ENCODE measurements around the gene PTPN1. TPM values are rescaled to one million over a fixed set of nuclear protein-coding genes. Genes with fewer than 3 reads are reported as not detected.

The PTPN1 gene
- polyA plus RNA-seq, 4 donors: 6.5 to 18.0 (median 12.6) TPM

- Histone ChIP-seq H3K9me3 (ENCODE audit: control insufficient read depth in 2 of 2, insufficient read depth in 1 of 2, low read depth in 1 of 2, low read length in 1 of 2) (no peaks in the 10 kb centered on the region), H3K4me1 (ENCODE audit: control insufficient read depth in 3 of 3, insufficient read depth in 2 of 3, low read depth in 1 of 3, low read length in 2 of 3) (no peaks in the 10 kb centered on the region), H3K27me3 (ENCODE audit: control insufficient read depth in 3 of 3, insufficient read depth in 3 of 3, low read length in 3 of 3) (no peaks in the 10 kb centered on the region), H3K36me3 (ENCODE audit: control insufficient read depth in 3 of 3, insufficient read depth in 2 of 3, low read depth in 1 of 3, low read length in 3 of 3) (peaks cover 10 to 80% (median 20%) of the 10 kb centered on the region in 3 donors), H3K4me3 (ENCODE audit: low read depth in 1 of 3, low read length in 3 of 3) (no peak overlapping the region), H3K27ac (ENCODE audit: low read depth in 1 of 3, low read length in 2 of 3) (no peak overlapping the region)
- FAIRE-seq (no peak), DNase-seq (no peak)
- WGBS, 3 donors: 85 to 92% (median 90%) methylated on average over 10 of the region's 10 CpGs
Measured at GRCh38 chr20:50579511-50579910, 69.3 kb downstream of the PTPN1 start.

DNA sequence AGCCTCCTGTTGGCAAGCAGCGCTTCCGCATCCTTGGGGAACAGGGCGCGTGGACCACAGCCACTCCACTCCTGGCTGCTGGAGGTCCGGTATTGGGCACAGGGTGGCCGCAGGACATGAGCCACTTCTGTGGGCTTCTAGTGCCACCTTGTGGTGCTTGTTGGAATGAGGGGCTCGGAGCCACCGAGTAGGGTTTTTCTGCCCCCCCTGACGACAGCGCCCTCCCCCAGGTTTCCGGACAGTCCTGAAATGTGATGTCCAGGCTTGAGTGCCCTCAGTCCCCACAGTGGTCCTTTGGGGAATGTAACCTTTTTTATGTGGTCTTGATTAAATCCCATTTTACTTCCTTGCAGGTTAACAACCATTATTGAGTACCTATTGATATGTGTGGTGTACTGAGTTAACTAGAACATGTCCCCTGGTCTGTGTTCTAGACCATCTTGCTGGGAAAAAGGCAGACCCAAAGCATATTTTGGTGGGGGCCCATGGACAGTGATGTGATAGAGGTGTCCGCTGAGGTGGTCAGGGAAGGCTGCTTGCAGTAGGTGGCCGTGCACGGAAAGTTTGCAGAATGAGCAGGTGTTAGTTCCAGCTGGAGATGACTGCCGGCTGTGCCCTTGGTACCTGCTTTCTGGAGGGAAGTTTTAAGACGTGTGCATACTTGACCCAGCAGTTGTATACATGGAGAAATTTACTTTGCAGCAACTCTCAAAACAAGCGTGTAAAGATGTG lies 70.0 kb downstream of the PTPN1 start:
- H3K36me3 ChIP-seq (ENCODE audit: control insufficient read depth in 3 of 3, insufficient read depth in 2 of 3, low read depth in 1 of 3, low read length in 3 of 3): peaks cover 7 to 77% (median 24%) of the 10 kb centered on the region in 3 donors
- no peaks in the 10 kb centered on the region for H3K9me3 ChIP-seq (ENCODE audit: control insufficient read depth in 2 of 2, insufficient read depth in 1 of 2, low read depth in 1 of 2, low read length in 1 of 2)
- H3K4me3 ChIP-seq (ENCODE audit: low read depth in 1 of 3, low read length in 3 of 3): no peak overlapping the region
- WGBS, 3 donors: 56 to 62% (median 59%) methylated on average over 17 of the region's 17 CpGs
- H3K27me3 ChIP-seq (ENCODE audit: control insufficient read depth in 3 of 3, insufficient read depth in 3 of 3, low read length in 3 of 3): no peaks in the 10 kb centered on the region
- FAIRE-seq (no peak), DNase-seq (peak; percentile 38 to 58)
- H3K4me1 ChIP-seq (ENCODE audit: control insufficient read depth in 3 of 3, insufficient read depth in 2 of 3, low read depth in 1 of 3, low read length in 2 of 3): no peaks in the 10 kb centered on the region
- no peak overlapping the region for H3K27ac ChIP-seq (ENCODE audit: low read depth in 1 of 3, low read length in 2 of 3)

DNA sequence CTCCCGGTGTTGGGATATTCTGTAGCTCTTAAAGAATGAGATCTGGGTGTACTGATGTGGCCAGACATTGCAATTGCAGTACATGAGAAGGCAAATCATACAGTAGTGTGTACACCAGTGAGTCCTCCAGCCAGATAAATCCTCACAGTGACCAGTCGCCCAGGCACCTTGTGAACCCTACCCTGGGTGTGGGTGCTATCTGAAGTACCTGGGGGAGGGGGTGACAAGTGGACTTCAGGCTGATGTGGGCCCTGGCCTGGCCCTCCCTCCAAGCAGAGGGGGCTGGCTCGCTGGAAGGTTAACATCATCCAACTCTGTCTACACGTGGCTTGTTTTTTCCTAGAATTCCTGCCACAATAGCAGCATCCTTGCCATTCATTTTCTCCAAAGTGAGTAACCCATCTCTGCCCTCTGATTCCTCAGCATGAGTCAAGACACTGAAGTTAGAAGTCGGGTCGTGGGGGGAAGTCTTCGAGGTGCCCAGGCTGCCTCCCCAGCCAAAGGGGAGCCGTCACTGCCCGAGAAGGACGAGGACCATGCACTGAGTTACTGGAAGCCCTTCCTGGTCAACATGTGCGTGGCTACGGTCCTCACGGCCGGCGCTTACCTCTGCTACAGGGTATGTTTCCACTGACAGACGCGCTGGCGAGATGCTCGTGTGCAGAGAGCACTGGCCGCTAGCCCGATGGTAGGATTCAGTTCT lies 70.8 kb downstream of the PTPN1 start:
- FAIRE-seq: no peak
- no peaks in the 10 kb centered on the region for H3K27me3 ChIP-seq (ENCODE audit: control insufficient read depth in 3 of 3, insufficient read depth in 3 of 3, low read length in 3 of 3)
- H3K27ac ChIP-seq (ENCODE audit: low read depth in 1 of 3, low read length in 2 of 3): no peak overlapping the region
- no peaks in the 10 kb centered on the region for H3K9me3 ChIP-seq (ENCODE audit: control insufficient read depth in 2 of 2, insufficient read depth in 1 of 2, low read depth in 1 of 2, low read length in 1 of 2)
- no peak overlapping the region for H3K4me3 ChIP-seq (ENCODE audit: low read depth in 1 of 3, low read length in 3 of 3)
- peaks cover 10 to 76% (median 25%) of the 10 kb centered on the region in 3 donors for H3K36me3 ChIP-seq (ENCODE audit: control insufficient read depth in 3 of 3, insufficient read depth in 2 of 3, low read depth in 1 of 3, low read length in 3 of 3)
- H3K4me1 ChIP-seq (ENCODE audit: control insufficient read depth in 3 of 3, insufficient read depth in 2 of 3, low read depth in 1 of 3, low read length in 2 of 3): no peaks in the 10 kb centered on the region
- DNase-seq: no peak
- 94 to 96% (median 95%) methylated on average over 21 of the region's 21 CpGs for WGBS, 3 donors

DNA sequence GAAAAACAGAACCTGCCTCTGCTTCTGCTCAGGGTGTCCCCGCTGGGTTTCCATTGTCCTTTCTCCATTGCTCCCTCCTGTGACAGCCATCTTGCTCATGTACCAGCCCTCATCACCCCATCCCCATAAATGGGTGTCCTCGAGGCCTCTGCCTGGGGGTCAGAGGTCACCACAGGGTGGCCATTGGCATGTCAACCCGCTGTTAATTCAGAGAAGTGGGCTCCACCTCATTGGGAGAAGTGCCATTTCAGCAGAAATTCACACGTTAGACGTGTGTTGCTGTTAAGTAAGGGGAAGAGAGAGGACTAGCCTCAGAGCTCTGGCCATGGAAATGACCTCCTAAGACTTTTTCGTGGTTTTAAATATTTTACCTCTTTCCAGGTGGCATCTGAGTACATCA lies 71.9 kb downstream of the PTPN1 start:
- FAIRE-seq: no peak
- no peak overlapping the region for H3K27ac ChIP-seq (ENCODE audit: low read depth in 1 of 3, low read length in 2 of 3)
- H3K36me3 ChIP-seq (ENCODE audit: control insufficient read depth in 3 of 3, insufficient read depth in 2 of 3, low read depth in 1 of 3, low read length in 3 of 3): peaks cover 11 to 83% (median 25%) of the 10 kb centered on the region in 3 donors

GRCh38 chr20:50582591-50583234 lies 72.5 kb downstream of the PTPN1 start:
- Histone ChIP-seq H3K4me3 (ENCODE audit: low read depth in 1 of 3, low read length in 3 of 3) (no peak overlapping the region), H3K36me3 (ENCODE audit: control insufficient read depth in 3 of 3, insufficient read depth in 2 of 3, low read depth in 1 of 3, low read length in 3 of 3) (peaks cover 14 to 83% (median 25%) of the 10 kb centered on the region in 3 donors), H3K9me3 (ENCODE audit: control insufficient read depth in 2 of 2, insufficient read depth in 1 of 2, low read depth in 1 of 2, low read length in 1 of 2) (no peaks in the 10 kb centered on the region), H3K27ac (ENCODE audit: low read depth in 1 of 3, low read length in 2 of 3) (no peak overlapping the region), H3K4me1 (ENCODE audit: control insufficient read depth in 3 of 3, insufficient read depth in 2 of 3, low read depth in 1 of 3, low read length in 2 of 3) (no peaks in the 10 kb centered on the region), H3K27me3 (ENCODE audit: control insufficient read depth in 3 of 3, insufficient read depth in 3 of 3, low read length in 3 of 3) (no peaks in the 10 kb centered on the region)
- no peak for DNase-seq
- WGBS, 3 donors: 85 to 95% (median 88%) methylated on average over 26 of the region's 26 CpGs
- FAIRE-seq: no peak

More for the DNA sequence above, 71.9 kb downstream of the PTPN1 start:
- 76 to 86% (median 77%) methylated on average over 6 of the region's 6 CpGs for WGBS, 3 donors
- Histone ChIP-seq H3K4me1 (ENCODE audit: control insufficient read depth in 3 of 3, insufficient read depth in 2 of 3, low read depth in 1 of 3, low read length in 2 of 3) (no peaks in the 10 kb centered on the region), H3K27me3 (ENCODE audit: control insufficient read depth in 3 of 3, insufficient read depth in 3 of 3, low read length in 3 of 3) (no peaks in the 10 kb centered on the region), H3K9me3 (ENCODE audit: control insufficient read depth in 2 of 2, insufficient read depth in 1 of 2, low read depth in 1 of 2, low read length in 1 of 2) (no peaks in the 10 kb centered on the region), H3K4me3 (ENCODE audit: low read depth in 1 of 3, low read length in 3 of 3) (no peak overlapping the region)
- DNase-seq: no peak

DNA sequence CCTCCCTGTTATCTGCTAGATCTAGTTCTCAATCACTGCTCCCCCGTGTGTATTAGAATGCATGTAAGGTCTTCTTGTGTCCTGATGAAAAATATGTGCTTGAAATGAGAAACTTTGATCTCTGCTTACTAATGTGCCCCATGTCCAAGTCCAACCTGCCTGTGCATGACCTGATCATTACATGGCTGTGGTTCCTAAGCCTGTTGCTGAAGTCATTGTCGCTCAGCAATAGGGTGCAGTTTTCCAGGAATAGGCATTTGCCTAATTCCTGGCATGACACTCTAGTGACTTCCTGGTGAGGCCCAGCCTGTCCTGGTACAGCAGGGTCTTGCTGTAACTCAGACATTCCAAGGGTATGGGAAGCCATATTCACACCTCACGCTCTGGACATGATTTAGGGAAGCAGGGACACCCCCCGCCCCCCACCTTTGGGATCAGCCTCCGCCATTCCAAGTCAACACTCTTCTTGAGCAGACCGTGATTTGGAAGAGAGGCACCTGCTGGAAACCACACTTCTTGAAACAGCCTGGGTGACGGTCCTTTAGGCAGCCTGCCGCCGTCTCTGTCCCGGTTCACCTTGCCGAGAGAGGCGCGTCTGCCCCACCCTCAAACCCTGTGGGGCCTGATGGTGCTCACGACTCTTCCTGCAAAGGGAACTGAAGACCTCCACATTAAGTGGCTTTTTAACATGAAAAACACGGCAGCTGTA lies 73.4 kb downstream of the PTPN1 start:
- FAIRE-seq: no peak
- Histone ChIP-seq H3K27ac (ENCODE audit: low read depth in 1 of 3, low read length in 2 of 3) (no peak overlapping the region), H3K4me3 (ENCODE audit: low read depth in 1 of 3, low read length in 3 of 3) (no peak overlapping the region), H3K4me1 (ENCODE audit: control insufficient read depth in 3 of 3, insufficient read depth in 2 of 3, low read depth in 1 of 3, low read length in 2 of 3) (no peaks in the 10 kb centered on the region), H3K36me3 (ENCODE audit: control insufficient read depth in 3 of 3, insufficient read depth in 2 of 3, low read depth in 1 of 3, low read length in 3 of 3) (peaks cover 14 to 80% (median 19%) of the 10 kb centered on the region in 3 donors), H3K9me3 (ENCODE audit: control insufficient read depth in 2 of 2, insufficient read depth in 1 of 2, low read depth in 1 of 2, low read length in 1 of 2) (peaks cover 0 to 3% of the 10 kb centered on the region in 2 donors), H3K27me3 (ENCODE audit: control insufficient read depth in 3 of 3, insufficient read depth in 3 of 3, low read length in 3 of 3) (no peaks in the 10 kb centered on the region)
- DNase-seq: no peak
- 89 to 95% (median 90%) methylated on average over 15 of the region's 15 CpGs for WGBS, 3 donors

DNA sequence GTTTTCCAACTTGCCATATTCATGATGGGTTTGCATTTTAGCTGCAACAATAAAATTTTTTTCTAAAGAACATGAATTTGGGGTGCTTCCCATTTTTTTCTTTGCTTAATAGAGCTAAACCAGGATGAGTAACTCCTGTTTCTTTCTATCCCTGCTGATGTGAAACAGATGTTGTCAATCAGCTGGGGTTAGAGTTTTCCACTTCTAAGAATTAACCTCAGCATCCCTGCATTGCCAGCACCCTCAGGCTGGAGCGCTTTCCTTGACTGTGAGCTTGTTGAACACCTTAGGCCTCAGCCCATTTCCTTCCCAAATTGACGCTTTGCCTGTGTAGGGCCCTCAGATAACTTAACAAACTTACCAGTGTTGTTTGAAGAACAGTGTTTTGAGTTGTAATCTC lies 74.5 kb downstream of the PTPN1 start:
- peaks cover 0 to 3% of the 10 kb centered on the region in 2 donors for H3K9me3 ChIP-seq (ENCODE audit: control insufficient read depth in 2 of 2, insufficient read depth in 1 of 2, low read depth in 1 of 2, low read length in 1 of 2)
- H3K27me3 ChIP-seq (ENCODE audit: control insufficient read depth in 3 of 3, insufficient read depth in 3 of 3, low read length in 3 of 3): no peaks in the 10 kb centered on the region
- DNase-seq (no peak), FAIRE-seq (no peak)
- no peak overlapping the region for H3K27ac ChIP-seq (ENCODE audit: low read depth in 1 of 3, low read length in 2 of 3)
- 89 to 94% (median 94%) methylated on average over 2 of the region's 2 CpGs for WGBS, 3 donors
- peaks cover 12 to 75% (median 13%) of the 10 kb centered on the region in 3 donors for H3K36me3 ChIP-seq (ENCODE audit: control insufficient read depth in 3 of 3, insufficient read depth in 2 of 3, low read depth in 1 of 3, low read length in 3 of 3)
- H3K4me3 ChIP-seq (ENCODE audit: low read depth in 1 of 3, low read length in 3 of 3): no peak overlapping the region
- no peaks in the 10 kb centered on the region for H3K4me1 ChIP-seq (ENCODE audit: control insufficient read depth in 3 of 3, insufficient read depth in 2 of 3, low read depth in 1 of 3, low read length in 2 of 3)

DNA sequence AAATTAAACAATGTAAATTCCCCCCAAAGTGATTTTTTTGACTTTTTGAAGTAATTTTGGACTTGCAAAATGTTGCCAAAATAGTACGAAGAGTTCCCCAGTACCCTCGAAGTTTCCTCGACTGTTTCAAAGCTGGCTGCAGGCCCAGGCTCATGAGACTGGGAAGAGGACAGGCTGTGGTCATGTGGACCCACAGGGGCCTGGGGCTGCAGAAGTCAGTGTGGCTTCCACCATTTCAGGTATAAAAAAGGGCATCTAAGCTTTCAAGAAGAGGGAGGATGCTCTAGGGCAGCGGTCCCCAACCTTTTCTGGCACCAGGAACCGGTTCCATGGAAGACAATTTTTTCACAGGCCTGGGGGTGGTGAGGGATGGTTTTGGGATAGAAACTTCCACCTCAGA lies 75.0 kb downstream of the PTPN1 start:
- Histone ChIP-seq H3K4me3 (ENCODE audit: low read depth in 1 of 3, low read length in 3 of 3) (no peak overlapping the region), H3K4me1 (ENCODE audit: control insufficient read depth in 3 of 3, insufficient read depth in 2 of 3, low read depth in 1 of 3, low read length in 2 of 3) (no peaks in the 10 kb centered on the region), H3K27ac (ENCODE audit: low read depth in 1 of 3, low read length in 2 of 3) (no peak overlapping the region), H3K36me3 (ENCODE audit: control insufficient read depth in 3 of 3, insufficient read depth in 2 of 3, low read depth in 1 of 3, low read length in 3 of 3) (peaks cover 9 to 74% (median 12%) of the 10 kb centered on the region in 3 donors), H3K9me3 (ENCODE audit: control insufficient read depth in 2 of 2, insufficient read depth in 1 of 2, low read depth in 1 of 2, low read length in 1 of 2) (peaks cover 0 to 3% of the 10 kb centered on the region in 2 donors), H3K27me3 (ENCODE audit: control insufficient read depth in 3 of 3, insufficient read depth in 3 of 3, low read length in 3 of 3) (no peaks in the 10 kb centered on the region)
- FAIRE-seq: no peak
- WGBS, 3 donors: 75 to 91% (median 84%) methylated on average over 5 of the region's 5 CpGs
- DNase-seq: no peak
